GM18519 (cell line): ENCODE results near the gene PRDM16.

ENCODE experiments used
- ATAC-seq: cut with Tn5 transposase; IDR thresholded peaks from one replicate; pipeline ENCODE4 v1.9.1; 2021; ENCODE audit warnings: mild to moderate bottlenecking, moderate library complexity; ENCODE audit not compliant: unreplicated experiment, low FRiP score

Gene PRDM16

DNA sequence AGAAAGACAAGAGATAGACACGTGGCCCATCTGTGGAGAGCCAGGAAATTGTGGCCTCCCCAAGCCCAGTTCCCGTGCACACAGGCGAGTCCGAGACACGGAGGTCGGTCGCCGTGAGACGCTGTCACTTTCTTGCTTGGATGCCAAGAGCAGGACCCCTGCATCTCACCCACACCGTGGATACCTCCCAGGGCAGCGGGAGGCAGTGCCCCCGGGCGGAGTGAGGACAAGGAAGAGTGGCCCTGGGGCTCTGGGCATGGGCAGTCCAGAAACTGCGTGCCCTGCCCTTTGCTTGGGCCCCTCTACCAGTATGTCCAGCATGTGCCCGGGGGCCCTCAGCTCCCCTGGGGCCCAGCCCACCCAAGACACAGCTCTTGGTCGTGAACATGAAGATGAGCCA lies 360.8 kb downstream of the PRDM16 start:
- no peak for ATAC-seq

DNA sequence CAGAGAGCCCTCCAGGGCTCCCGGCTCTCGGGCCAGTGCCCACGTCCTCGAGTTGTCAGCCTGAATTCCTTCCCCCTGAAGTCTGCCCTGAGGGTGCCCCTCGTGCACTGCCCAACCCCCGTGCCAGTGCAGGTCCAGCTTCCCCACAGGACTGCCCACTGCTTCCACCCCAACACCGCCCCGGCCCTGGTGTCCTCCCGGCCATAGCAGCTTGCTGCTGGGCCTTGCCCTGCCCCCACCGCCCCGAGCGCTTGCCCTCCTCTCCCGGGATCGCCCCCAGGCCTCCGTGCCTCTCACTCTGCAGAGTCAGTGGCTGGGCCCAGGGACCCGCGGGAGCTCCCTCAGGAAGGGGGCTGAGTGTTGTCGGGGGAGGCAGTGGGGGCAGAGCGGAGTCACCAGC lies 361.4 kb downstream of the PRDM16 start:
- ATAC-seq: no peak

DNA sequence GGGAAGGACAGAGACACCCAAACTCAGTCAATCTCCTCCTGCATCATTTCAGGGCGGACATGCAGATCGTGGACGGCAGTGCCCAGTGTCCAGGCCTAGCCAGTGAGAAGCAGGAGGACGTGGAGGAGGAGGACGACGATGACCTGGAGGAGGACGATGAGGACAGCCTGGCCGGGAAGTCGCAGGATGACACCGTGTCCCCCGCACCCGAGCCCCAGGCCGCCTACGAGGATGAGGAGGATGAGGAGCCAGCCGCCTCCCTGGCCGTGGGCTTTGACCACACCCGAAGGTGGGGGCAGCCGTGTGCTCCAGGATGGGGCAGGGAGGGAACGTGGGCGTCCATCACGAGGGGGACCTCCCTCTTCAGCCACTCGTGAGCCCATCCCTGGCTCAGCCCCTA lies 361.8 kb downstream of the PRDM16 start:
- no peak for ATAC-seq

DNA sequence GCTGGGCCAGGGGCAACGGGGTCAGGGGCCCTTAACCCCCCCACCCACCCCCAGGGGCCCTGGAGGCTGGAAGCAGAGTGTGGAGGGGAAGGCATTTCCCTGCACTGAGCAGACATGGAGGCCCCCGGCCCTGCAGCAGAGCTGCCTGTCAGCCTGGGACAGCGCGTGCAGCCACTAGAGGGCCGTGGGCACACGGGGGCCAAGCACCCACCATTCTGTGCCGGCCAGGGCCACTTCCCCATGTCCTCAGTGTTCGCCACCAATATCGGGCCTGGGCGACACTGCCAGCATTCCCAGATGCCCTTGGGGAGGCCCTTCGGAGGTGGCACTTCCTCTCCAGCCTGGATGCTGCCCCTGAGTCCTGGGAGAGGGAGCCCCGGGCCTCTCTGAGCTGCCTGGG lies 362.3 kb downstream of the PRDM16 start:
- ATAC-seq: no peak

DNA sequence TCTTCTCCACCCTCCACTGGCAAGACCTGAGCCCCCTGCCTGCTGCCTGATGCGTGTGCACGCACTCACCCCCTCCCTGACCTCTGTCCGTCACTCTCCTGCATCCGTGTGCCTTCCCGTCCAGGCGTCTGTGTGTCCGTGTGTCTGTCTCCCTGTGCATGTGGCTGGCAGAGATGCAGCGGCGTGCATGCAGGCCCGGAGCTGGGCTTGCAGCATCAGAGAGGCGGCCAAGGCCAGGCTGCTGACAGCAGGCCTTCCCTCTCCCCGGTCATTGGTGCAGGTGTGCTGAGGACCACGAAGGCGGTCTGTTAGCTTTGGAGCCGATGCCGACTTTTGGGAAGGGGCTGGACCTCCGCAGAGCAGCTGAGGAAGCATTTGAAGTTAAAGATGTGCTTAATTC lies 362.7 kb downstream of the PRDM16 start:
- ATAC-seq: no peak

DNA sequence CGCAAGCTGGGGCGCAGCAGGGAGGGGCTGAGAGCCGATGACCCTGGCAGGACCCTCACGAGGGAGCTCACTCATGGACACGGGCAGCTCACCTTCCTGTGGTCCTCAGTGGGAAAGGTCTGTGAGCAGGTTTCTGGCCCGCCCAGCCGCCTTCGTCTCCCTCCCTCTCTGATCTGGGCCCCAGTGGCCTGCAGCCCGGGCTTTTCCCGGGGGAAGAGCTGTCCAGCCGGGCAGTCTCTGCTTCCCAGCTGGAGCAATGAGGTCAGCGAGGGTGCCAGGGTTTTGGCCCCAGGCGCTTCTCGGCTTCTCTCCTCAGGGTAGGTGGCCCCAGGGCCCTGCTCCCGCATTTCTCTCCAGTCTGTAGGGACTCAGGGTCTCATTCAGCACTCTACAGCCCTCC lies 363.3 kb downstream of the PRDM16 start:
- no peak for ATAC-seq

DNA sequence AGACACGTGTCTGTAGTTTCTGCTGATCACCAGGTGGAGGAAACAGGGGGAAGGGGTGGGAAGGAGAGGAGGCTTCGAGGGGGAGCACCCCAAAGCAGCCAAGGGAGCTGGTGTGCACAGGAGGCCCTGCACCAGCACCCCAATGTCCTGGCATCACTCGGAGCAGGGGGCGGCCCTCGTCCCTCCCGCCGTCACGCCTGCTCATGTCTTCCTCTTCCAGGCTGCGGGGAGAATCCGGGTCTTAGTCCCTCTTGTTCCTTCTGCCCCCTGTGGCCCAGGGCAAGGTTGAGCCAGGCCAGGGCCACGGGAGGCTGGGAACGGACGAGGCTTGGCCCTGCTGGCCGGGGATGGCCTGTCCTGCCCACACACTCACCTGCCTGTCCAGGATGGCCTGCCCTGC lies 364.1 kb downstream of the PRDM16 start:
- ATAC-seq: no peak

DNA sequence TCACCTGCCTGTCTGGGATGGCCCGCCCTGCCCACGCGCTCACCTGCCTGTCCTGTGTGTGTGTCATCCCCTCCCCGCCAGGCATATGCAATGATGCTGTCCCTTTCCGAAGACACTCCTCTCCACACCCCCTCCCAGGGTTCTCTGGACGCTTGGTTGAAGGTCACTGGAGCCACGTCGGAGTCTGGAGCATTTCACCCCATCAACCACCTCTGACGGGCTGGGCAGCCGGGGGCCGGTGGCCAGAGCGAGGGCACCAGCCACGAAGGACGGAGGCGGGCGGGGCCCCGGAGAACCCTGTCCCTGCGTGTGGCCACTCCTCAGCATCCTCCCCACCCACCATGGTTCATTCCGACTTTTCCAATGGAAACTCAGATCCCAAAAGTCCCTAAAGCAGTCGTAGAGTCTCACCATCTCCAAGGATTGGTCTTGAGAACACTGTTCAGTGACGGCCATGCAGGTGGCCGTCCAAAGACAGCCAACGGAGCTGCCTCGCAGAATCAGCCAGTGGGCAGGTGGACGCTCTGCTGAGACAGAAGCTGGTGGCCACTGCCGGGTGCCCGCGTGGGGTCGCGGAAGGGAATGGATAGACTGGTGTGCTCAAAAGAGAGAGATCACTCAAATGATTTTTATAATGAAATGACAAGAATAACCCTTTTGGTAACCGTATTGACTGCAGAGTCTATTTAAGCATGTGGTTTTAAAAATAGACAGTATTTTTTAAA lies 364.8 kb downstream of the PRDM16 start:
- ATAC-seq: no peak

DNA sequence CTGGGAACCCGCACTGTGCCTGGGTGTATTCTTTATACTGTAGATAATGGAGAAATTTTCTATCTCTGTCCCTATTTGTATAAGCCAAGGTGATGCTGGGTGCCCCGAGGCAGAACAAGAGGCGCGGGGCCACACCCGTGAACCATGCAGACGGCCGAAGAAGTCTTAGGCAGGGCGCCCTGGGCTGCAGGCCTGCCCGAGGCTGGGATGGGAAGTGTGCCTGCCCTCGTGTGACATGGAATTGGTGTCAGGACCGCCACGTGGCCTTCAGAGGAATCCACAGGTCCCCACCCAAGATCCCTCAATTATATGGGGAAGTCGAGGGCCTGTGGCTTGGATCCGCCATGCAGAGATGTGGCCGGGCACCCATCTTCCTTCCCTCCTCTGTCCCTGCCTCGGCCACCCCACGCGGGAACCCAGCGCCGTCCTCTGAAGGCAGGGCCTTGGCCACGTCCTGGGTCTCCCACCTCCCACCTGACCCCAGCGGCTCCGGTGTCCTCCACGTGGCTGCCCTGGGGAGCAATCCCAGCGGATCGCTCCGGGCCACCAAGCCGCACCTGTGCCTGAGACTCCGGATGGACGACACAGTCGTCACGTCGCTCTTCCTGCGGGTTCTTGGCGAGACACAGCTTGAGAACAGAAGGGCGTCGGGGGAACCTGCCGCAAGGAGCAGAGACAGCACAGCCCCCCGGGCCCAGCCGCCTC lies 365.6 kb downstream of the PRDM16 start:
- no peak for ATAC-seq

DNA sequence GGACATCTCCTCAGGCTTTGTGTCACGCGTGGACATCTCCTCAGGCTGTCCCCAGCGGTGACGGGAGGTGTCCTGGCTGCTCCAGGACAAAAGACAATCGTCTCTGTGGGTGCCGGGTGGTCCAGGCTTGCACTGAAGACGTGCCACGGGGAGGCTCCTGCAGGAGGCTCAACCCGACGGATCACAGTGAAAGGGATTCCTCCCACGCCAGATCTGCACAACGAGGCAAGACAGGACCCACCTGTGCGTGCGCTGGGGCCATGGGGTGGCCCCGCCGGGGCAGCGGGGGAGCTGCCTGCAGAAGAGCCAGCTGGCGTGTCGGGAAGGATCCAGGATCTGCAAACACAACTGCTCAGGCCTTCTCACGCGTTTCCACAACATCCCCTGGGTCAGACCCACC lies 366.7 kb downstream of the PRDM16 start:
- no peak for ATAC-seq

DNA sequence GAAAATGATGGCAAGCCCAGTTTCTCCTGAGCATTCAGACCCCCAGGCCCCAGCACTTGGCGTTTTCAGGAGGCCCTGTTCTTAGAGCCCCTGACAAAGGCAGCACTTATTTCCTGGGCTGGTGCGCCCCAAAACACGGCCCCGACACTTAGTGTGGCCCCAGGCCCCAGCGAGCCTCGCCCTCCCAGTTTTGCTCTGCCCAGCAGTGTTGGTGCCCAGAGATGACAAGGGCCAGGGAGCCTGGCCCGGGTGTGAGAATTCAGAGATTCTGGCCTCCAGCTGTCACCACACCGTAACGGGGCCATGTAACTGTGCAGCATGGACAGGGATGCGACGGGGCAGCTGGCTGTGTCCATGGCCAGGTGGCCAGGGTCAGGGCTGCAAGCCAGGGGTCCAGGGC lies 367.4 kb downstream of the PRDM16 start:
- no peak for ATAC-seq

DNA sequence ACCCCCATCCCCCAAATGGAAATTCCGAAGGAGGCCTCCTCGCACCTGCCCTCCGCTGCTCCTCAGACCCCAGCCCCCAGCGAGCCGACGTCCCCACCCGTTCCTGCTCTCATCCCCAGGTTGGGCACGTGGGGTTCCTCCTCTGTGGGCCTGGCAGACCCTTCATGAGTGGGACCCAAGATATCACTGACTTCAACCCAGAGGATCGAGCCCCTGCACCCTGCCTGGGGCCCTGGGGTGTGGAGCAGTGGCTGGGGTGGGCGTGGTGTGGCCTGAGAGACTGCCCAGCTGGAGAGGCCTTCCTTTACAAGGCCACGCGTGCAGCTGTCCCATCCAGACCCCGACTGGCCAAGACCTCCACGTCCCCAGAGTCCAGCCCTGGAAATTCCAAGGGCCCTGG lies 367.9 kb downstream of the PRDM16 start:
- no peak for ATAC-seq

DNA sequence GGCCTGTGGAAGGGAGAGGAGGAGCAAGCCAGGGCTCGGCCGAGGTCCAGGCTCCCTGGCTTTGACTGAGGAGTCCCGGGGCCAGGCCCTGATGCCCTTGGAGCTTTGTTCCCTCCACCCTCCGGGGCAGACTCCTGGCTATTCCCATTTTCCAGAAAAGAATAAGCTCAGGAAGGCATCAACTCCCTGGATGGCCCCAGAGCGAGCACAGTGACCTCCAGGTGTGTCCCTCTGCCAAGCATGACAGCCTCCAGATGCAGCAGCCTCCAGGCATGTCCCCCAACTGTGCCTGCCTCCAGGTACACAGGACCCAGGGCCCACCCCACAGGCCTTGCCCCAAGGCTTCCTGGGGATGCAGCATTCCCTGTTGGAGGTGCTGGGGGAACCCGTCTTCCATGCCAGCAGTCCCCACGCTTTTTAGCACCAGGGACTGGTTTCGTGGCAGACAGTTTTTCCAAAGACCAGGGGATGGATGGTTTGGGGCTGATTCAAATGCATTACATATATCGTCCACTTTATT lies 369.7 kb downstream of the PRDM16 start:
- no peak for ATAC-seq

DNA sequence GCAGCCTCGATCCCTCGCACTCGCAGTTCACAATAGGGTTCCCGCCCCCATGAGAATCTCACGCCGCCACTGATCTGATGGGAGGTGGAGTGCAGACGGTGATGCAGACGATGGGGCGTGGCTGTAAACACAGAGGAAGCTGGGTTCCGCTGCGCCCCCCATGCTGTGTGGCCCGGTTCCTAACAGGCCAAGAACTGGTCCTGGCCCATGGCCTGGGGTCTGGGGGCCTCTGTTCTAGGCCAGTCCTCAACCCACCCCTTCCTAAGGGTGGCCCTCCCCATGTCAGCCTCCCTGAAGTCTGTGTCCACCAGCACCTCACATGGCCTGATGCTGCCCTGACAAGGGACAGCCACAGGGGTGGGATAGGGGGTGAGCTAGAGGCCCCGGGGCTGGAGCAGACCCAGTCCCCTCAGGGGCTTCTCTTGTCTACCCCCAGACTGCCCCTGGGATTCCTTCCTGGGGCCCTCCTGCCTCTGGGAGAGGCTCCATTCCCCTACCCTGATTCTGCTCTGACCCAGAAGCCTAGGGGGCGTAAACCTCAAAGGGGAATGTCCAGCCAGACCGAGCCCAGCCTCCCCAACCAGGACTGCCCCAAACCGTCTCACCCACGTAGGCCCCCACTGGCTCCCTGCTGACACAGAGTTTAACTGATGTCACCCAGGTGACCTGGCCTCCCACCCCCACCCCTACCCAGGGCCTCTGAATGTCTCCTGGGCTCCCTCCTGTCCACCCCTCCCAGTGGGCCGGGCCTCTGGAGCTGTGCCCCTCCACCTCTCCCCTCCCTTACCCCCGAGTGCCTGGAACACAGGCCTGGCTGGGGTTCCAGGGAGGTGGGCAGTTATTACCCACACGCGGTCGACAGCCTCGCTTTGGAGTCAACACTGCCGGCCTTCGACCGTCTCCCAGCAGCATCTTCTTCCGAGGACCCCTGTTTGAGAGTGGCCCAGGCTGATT lies 370.6 kb downstream of the PRDM16 start:
- no peak for ATAC-seq

DNA sequence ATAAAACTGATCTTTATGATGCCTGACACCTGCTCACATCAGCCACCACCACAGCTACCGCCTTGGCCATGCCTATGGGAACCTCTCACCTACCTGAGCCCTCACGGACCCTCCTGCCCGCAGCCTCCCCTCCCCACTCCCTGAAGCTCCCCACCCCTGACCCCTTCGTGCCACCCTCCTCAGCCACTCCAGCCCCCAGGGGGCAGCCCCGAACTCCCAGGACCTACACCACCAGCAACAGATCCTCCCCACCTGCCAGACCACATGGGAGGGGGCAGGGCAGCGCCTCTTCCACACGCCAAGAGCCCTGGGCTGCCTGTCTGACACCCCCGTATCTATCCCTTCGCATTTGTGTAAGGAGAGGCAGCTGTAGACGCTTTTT lies 371.3 kb downstream of the PRDM16 start:
- ATAC-seq: no peak

DNA sequence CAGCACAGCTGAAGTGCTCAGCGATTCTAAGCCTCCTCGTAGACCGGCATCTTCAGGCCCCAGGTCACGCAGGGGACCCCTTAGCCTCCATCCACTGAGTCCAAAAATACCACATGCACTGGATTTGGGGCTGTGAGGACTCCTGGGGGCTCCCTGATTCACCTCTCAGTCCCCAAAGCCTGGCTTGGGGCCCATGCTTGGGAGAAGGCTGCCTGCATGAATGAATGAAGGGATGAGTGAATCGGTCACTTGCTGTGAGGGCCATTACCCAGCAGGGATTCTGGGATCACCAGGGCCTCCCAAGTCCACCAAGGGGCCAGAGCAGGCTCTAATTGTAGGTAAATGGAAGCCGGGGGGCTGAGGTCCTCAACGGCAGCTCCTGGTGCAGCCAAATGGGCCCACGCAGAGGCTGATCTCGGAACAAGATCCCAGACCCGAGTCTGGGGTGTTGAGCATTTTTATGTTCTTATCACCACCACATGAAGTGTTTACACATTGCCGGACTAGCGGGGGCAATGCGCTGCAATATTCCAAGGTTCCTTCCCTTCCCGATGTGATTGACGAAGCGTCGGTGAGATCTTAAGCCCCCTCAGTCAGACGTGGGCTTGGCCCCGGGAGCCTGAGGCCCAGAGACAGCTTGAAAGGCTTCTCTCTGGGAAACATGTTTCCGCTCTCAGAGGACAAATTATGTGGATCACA lies 371.9 kb downstream of the PRDM16 start:
- ATAC-seq: no peak

DNA sequence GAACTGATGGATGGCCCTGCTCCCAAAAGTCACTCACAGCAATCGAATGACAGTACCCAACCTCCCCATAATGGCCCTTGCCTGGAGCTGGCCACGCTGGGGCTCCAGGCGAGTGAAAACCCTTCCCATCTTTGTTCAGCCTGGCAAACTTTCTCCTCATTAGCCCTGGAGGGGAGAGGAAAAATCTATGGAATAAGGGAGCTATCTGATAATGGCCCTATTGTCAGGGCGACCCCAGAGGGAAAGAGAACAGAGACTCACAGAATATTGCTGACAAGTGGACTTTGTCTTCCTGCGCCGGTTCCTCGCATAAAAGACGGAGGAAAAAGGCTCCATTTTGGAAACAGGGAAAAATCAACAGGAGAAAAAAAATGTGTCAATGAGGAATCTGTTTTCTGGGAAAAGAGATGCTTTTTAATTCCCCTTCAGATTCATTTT lies 372.4 kb downstream of the PRDM16 start:
- no peak for ATAC-seq

DNA sequence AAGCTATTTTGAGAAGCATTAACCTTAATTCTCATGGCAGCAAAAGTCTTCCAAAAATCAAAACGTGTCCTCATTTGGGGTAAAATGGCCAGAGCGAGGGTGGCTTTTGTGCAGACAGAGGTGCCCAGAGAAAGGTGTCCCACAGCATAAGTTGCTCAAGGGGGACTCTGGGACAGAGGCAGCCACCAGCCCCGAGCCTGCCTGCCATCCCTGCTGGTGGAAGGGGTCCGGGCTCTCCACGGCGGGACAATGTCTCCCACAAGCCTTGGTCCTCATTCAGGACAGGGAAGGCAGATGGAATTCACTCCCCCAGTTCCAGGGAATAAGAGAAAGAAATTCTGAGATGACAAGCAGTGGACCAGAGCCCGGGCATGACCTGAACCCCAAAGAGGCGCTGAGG lies 372.9 kb downstream of the PRDM16 start:
- no peak for ATAC-seq

DNA sequence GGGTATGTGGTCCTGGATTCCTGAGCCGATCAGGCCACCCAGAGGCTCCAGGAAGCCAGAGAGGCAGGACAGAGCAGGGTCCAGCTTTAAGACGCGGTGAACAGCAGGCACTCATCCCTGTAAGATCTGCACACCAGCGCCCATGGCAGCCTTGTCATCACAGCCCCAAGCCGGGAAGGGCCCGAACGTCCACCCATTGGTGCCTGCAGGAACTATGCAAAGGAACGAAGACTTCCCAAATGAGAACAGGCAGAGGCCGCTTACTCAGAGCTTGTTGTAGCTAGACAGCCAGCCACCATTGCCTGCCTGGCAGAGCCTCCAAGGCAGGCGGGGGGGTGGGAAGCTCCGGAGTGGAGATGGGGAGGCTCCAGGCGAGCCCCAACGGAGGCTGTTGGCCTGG lies 373.3 kb downstream of the PRDM16 start:
- no peak for ATAC-seq

DNA sequence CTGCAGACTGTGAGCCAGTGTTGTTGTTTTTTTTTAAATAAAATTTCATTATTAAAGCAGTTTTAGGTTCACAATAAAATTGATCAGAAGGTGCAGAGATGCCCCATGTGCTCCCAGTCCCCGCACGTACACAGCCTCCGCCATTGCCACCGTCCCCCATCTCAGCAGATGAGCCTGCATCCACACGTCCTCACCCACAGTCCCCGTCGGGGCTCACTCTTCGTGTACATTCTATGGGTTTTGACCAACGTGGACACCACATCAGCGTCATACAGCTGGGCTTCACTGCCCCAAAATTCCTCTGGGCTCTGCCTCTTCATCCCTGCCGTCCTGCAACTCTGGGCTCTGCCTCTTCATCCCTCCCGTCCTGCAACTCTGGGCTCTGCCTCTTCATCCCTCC lies 373.9 kb downstream of the PRDM16 start:
- ATAC-seq: no peak
